CD4-positive, alpha-beta memory T cell (primary cell): Measurements from ENCODE around the gene TNFAIP8L3. TPM values are rescaled to one million over a fixed set of nuclear protein-coding genes. Genes with fewer than 3 reads are reported as not detected.
A peak's percentile ranks its signal among the peaks of the same experiment; 100 is the strongest.

Experiments used
- CTCF ChIA-PET: fragments of 350-600 bp; sonication (Branson Sonifier 250); formaldehyde crosslinking; loops from one replicate; lab custom pipeline; 2021; ENCODE audit warnings: inconsistent platforms; ENCODE audit not compliant: partially characterized antibody; lab: Charles Lee
- POLR2A ChIA-PET: fragments of 350-600 bp; sonication (Branson Sonifier 250); formaldehyde crosslinking; loops from one replicate; lab custom pipeline; 2021; ENCODE audit not compliant: partially characterized antibody; lab: Charles Lee
- DNase-seq, 5 donors: peaks; one replicate each; pipeline versions ENCODE4 v3.0.0 to v3.0.0-alpha.2; 2020 to 2022; ENCODE audit warnings: mixed read lengths in 1 of 5
- H3K27ac ChIP-seq: one replicate; pipeline ENCODE4 v1.7.0; 2013; ENCODE audit warnings: low read depth, low read length
- H3K27me3 ChIP-seq: 2 replicates; pipeline ENCODE4 v1.7.0; 2013; ENCODE audit warnings: mild to moderate bottlenecking, low read length, moderate library complexity; ENCODE audit not compliant: insufficient read depth
- H3K36me3 ChIP-seq: 2 replicates; pipeline ENCODE4 v1.7.0; 2013; ENCODE audit warnings: mild to moderate bottlenecking, low read length, moderate library complexity; ENCODE audit not compliant: insufficient read depth
- H3K4me1 ChIP-seq: 2 replicates; pipeline ENCODE4 v1.7.0; 2013; ENCODE audit warnings: mild to moderate bottlenecking, low read length, moderate library complexity; ENCODE audit not compliant: insufficient read depth
- H3K4me3 ChIP-seq, 2 donors: one replicate each; pipeline ENCODE4 v1.7.0; 2013; ENCODE audit warnings: low read length in 2 of 2, mild to moderate bottlenecking in 1 of 2
- H3K9me3 ChIP-seq, 2 donors: one replicate each; pipeline ENCODE4 v1.7.0; 2013; ENCODE audit warnings: low read length in 2 of 2, control low read depth in 1 of 2; ENCODE audit not compliant: control insufficient read depth in 1 of 2
- H3K27ac Mint-ChIP-seq, 7 donors: one replicate each; pipeline ENCODE4 v1.8.0; 2020 to 2021; ENCODE audit warnings: mixed read lengths in 7 of 7, mild to moderate bottlenecking in 6 of 7, inconsistent platforms in 3 of 7, moderate library complexity in 3 of 7
- H3K27me3 Mint-ChIP-seq, 2 donors: one replicate each; pipeline ENCODE4 v1.8.0; 2020 to 2021; ENCODE audit warnings: mixed read lengths in 2 of 2
- H3K36me3 Mint-ChIP-seq, 2 donors: one replicate each; pipeline ENCODE4 v1.8.0; 2020 to 2021; ENCODE audit warnings: mixed read lengths in 2 of 2, inconsistent platforms in 1 of 2, mild to moderate bottlenecking in 1 of 2
- H3K4me1 Mint-ChIP-seq, 4 donors: one replicate each; pipeline ENCODE4 v1.8.0; 2020 to 2021; ENCODE audit warnings: mixed read lengths in 4 of 4, mild to moderate bottlenecking in 1 of 4
- H3K4me3 Mint-ChIP-seq, 8 donors: one replicate each; pipeline ENCODE4 v1.8.0; 2020 to 2021; ENCODE audit warnings: mixed read lengths in 8 of 8, mild to moderate bottlenecking in 7 of 8, moderate library complexity in 6 of 8, inconsistent platforms in 3 of 8
- H3K9me3 Mint-ChIP-seq, 8 donors: one replicate each; pipeline ENCODE4 v1.8.0; 2020 to 2021; ENCODE audit warnings: mixed read lengths in 8 of 8, mild to moderate bottlenecking in 5 of 8, inconsistent platforms in 3 of 8, moderate library complexity in 1 of 8
- intact Hi-C: fragments of 100-400 bp; cut with micrococcal nuclease; formaldehyde crosslinking; loops from one replicate; pipeline ENCODE4 v1.15.1; 2023
- polyA plus RNA-seq, 2 donors: library from polyadenylated mRNA; unstranded; fragments of 300-500 nt; fragmentation: Illumina TruSeq; gene quantifications; one replicate each; pipeline ENCODE4 v1.2.3, GENCODE V29; 2021
- total RNA-seq, 2 experiments: library from RNA; stranded (reverse); gene quantifications; one replicate each; pipeline ENCODE4 v1.2.3, GENCODE V29; 2021

Gene TNFAIP8L3
- total and polyA plus RNA-seq, 4 experiments from 2014 or later = not detected

DNA sequence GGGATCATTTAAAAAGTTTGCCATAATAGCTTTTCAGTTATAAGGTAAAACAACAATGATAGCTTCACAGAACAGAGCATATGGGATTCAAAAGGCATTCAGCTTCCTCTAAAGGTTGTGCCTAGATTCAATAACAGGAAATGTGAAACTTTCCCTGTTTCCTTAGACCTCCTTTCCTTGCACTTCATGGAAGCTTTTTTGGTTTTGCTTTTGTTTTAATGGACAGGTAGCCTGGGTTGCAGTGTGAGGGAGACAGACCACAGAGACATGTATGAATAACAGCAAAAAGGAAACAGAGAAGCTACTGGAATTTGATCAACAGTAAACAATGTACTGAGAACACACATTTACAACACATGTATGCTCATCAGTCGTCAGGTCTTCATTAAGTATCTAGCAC lies 2.3 kb upstream of the TNFAIP8L3 start:
- H3K27me3 Mint-ChIP-seq = peaks cover 39% of the 10 kb centered on the region in 2 donors
- no peak overlapping the region for H3K27ac Mint-ChIP-seq
- Histone ChIP-seq H3K27me3 (peaks cover 8% of the 10 kb centered on the region), H3K4me3 (no peak overlapping the region), H3K36me3 (no peaks in the 10 kb centered on the region), H3K27ac (no peak overlapping the region), H3K9me3 (no peaks in the 10 kb centered on the region), H3K4me1 (no peaks in the 10 kb centered on the region)
- intact Hi-C loops = no loop called here
- H3K9me3 Mint-ChIP-seq = peaks cover 0 to 2% (median 0%) of the 10 kb centered on the region in 8 donors
- POLR2A ChIA-PET = no interaction called here
- no peaks in the 10 kb centered on the region for H3K36me3 Mint-ChIP-seq
- peaks cover 2 to 22% (median 7%) of the 10 kb centered on the region in 4 donors for H3K4me1 Mint-ChIP-seq
- no peak for DNase-seq
- no peak overlapping the region for H3K4me3 Mint-ChIP-seq
- CTCF ChIA-PET = interaction anchor here (0.6 to 0.9 kb wide), 2 partner anchors 17 to 66 kb away, joined by 3 to 4 read pairs; no protein-coding TSS in a partner anchor

DNA sequence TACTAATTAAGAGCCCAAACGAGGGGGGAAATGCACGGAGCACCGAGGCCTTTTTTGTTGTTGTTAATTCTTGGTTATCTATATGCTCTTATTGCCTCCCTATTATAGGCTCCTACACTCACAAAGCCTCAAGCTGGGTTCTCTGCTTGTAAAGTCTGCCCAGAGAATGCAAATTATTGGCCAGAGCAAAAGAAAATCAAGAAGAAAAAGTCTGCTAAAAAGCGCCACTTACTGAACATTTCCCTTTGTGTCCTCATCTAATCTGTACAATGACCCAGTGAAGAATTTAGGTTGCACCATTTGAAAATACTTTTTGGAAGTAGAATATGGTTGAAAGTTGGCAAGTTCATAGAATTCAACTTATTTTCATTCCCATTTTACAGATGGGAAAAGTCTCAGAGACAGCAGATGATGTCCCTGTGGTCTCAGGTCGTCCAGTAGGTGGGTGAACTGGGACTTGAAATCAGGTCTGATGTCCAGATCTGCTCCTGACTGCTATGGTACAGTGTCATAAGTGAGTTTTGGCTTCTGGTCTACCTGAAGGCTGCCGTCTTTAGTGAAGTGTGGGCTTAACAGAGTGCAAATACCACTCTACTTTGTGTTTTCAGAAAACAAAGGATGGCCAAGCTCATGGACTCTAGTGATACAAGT lies 1.1 kb upstream of the TNFAIP8L3 start:
- POLR2A ChIA-PET = no interaction called here

DNA sequence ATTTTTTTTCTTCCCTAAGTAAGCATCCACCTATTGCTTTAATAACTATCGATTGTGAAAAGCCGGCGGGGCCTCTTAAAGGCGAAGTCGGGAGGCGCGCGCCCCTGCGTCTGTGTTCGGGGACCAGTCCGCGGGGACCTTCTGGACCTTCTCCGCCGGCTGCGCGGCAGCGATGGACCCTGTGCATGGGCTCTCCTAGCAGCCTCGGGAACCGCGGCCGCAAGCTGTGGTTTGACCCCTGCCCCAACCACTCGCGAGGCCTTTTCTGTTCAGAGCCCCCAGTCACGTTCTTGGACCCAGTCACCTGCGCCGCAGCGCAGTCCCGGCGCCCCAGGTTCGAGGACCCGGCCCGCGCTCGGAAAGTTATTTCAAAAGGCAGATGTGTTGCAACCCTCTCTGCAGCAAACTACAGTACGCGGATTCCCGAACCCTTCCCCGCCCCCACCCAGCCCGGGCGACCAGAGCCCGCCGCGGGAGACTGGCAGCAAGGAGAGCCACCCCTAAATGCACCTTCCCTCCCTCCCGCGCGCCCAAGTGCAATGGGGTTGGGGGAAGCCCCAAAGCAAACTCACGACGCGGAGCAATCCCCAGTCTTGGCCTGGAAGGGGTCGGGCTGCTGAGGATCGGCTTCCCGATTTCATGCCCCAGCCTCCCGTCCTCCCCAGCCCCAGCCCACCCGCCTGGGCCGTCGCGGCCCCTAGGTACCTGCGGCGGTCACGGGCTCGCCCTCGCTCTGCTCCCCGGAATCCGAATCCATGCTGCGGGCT lies 684 bp downstream of the TNFAIP8L3 start:
- H3K27ac Mint-ChIP-seq = no peak overlapping the region
- Histone ChIP-seq H3K9me3 (no peaks in the 10 kb centered on the region), H3K4me3 (no peak overlapping the region), H3K27me3 (peaks cover 12% of the 10 kb centered on the region), H3K4me1 (no peaks in the 10 kb centered on the region), H3K36me3 (no peaks in the 10 kb centered on the region), H3K27ac (no peak overlapping the region)
- H3K4me1 Mint-ChIP-seq = peaks cover 2 to 22% (median 7%) of the 10 kb centered on the region in 4 donors
- no peaks in the 10 kb centered on the region for H3K36me3 Mint-ChIP-seq
- intact Hi-C loops = no loop called here
- no peak for DNase-seq
- no peaks in the 10 kb centered on the region for H3K9me3 Mint-ChIP-seq
- H3K27me3 Mint-ChIP-seq = peaks cover 51 to 61% of the 10 kb centered on the region in 2 donors
- POLR2A ChIA-PET = no interaction called here
- CTCF ChIA-PET = no interaction called here
- peak overlapping the region in 4 of 8 donors; percentile 10 to 67 (median 33) for H3K4me3 Mint-ChIP-seq

More for the DNA sequence above, 1.1 kb upstream of the TNFAIP8L3 start:
- Histone ChIP-seq H3K4me1 (no peaks in the 10 kb centered on the region), H3K27me3 (peaks cover 12% of the 10 kb centered on the region), H3K36me3 (no peaks in the 10 kb centered on the region), H3K27ac (no peak overlapping the region), H3K9me3 (no peaks in the 10 kb centered on the region), H3K4me3 (no peak overlapping the region)
- DNase-seq = no peak
- CTCF ChIA-PET = no interaction called here
- H3K4me1 Mint-ChIP-seq = peaks cover 2 to 22% (median 7%) of the 10 kb centered on the region in 4 donors
- intact Hi-C loops = no loop called here
- peaks cover 45 to 51% of the 10 kb centered on the region in 2 donors for H3K27me3 Mint-ChIP-seq
- no peaks in the 10 kb centered on the region for H3K36me3 Mint-ChIP-seq
- H3K9me3 Mint-ChIP-seq = peaks cover 0 to 2% (median 0%) of the 10 kb centered on the region in 8 donors
- H3K4me3 Mint-ChIP-seq = peak overlapping the region in 1 of 8 donors; percentile 20
- no peak overlapping the region for H3K27ac Mint-ChIP-seq

DNA sequence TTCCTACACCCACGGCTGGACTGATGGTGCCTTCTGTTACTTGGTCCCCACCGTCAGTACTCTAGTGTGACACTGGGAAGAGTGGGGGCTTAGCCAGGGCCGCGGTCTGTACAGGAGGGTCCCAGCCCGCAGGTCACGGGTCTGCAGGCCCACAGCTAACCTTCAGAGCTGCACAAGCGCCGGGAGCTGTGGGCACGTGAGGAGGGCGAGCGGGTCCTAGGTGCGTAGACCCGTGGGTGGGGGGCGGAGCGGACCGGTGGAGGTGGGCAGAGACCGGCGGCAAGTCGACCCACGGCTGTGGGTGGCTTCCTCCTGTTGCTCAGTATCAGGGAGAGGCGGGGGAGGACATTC lies 1.2 kb downstream of the TNFAIP8L3 start:
- intact Hi-C loops = no loop called here
- peaks cover 2 to 22% (median 7%) of the 10 kb centered on the region in 4 donors for H3K4me1 Mint-ChIP-seq

DNA sequence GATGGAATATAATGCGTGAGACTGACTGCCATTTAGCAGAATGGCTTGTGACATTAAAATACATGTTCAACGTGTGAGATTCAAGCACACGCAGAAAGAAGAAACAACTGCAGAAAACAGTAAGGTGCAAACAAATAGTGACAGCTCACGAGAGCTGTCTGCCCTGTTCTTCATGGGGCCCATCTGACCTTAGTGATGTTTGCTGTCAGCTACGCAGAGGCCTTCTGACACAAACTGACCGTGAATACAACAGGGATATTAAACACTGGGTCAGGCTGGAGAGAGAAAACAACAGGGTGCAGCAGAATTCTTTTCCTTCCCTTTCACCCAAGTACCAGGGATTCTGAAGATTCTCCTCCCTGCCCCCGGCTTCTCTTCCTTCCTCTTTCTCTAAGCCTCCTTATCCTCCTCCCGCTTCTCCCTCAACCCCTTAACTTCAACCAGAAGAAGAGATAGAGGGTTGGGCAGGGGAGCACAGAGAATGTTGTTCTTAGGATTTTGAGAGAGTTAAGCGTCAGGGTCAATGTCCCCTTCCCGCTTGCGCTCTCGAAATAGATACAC lies 2.1 kb downstream of the TNFAIP8L3 start:
- Mint-ChIP-seq H3K4me3 (peak overlapping the region in 3 of 8 donors; percentile 23 to 51 (median 26)), H3K4me1 (peaks cover 2 to 22% (median 7%) of the 10 kb centered on the region in 4 donors), H3K36me3 (no peaks in the 10 kb centered on the region), H3K27ac (no peak overlapping the region), H3K9me3 (no peaks in the 10 kb centered on the region), H3K27me3 (peaks cover 52 to 61% of the 10 kb centered on the region in 2 donors)
- Histone ChIP-seq H3K27me3 (peaks cover 12% of the 10 kb centered on the region), H3K4me1 (no peaks in the 10 kb centered on the region), H3K27ac (no peak overlapping the region), H3K9me3 (no peaks in the 10 kb centered on the region), H3K4me3 (no peak overlapping the region), H3K36me3 (no peaks in the 10 kb centered on the region)
- POLR2A ChIA-PET = no interaction called here
- intact Hi-C loops = no loop called here
- DNase-seq = no peak
- CTCF ChIA-PET = no interaction called here

More for the DNA sequence above, 1.2 kb downstream of the TNFAIP8L3 start:
- Histone ChIP-seq H3K27me3 (peaks cover 12% of the 10 kb centered on the region), H3K4me3 (no peak overlapping the region), H3K27ac (no peak overlapping the region), H3K9me3 (no peaks in the 10 kb centered on the region), H3K4me1 (no peaks in the 10 kb centered on the region), H3K36me3 (no peaks in the 10 kb centered on the region)
- Mint-ChIP-seq H3K27ac (no peak overlapping the region), H3K36me3 (no peaks in the 10 kb centered on the region), H3K9me3 (no peaks in the 10 kb centered on the region), H3K4me3 (peak overlapping the region in 1 of 8 donors; percentile 67), H3K27me3 (peaks cover 54 to 66% of the 10 kb centered on the region in 2 donors)
- no peak for DNase-seq
- CTCF ChIA-PET = no interaction called here
- POLR2A ChIA-PET = no interaction called here

DNA sequence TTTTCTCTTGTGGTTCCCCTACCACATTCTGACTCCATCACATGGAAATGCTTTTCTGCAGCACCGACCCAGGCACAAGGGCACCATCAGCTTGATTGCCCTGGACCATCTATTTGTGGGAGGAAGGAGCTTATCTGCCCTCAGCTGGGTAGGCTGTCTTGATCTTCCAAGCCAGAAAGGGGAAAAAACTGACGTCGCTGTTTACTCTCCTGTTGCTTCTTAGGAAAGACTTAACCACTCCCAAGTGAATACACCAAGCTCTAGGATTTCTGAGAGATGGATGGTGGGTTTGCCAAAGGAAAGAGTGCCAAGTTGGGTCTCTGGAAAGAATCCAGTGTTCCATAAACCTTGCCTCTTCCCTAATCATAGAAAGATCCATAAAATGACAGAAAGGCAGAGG lies 4.0 kb downstream of the TNFAIP8L3 start:
- no peak overlapping the region for H3K27ac ChIP-seq
- H3K9me3 ChIP-seq = no peaks in the 10 kb centered on the region
- Mint-ChIP-seq H3K27ac (no peak overlapping the region), H3K9me3 (no peaks in the 10 kb centered on the region), H3K4me3 (no peak overlapping the region), H3K4me1 (peaks cover 2 to 18% (median 7%) of the 10 kb centered on the region in 4 donors), H3K27me3 (peaks cover 40 to 53% of the 10 kb centered on the region in 2 donors), H3K36me3 (no peaks in the 10 kb centered on the region)
- CTCF ChIA-PET = interaction anchor here (1.3 kb wide), 1 partner anchor 10 kb away, joined by 3 read pairs; no protein-coding TSS in a partner anchor
- H3K4me1 ChIP-seq = no peaks in the 10 kb centered on the region
- H3K27me3 ChIP-seq = peaks cover 6% of the 10 kb centered on the region
- H3K36me3 ChIP-seq = no peaks in the 10 kb centered on the region
- intact Hi-C loops = no loop called here
- DNase-seq = no peak
- POLR2A ChIA-PET = no interaction called here
- H3K4me3 ChIP-seq = no peak overlapping the region
